IPS-11a (cell line): ENCODE results near the gene VDAC2.
"Not testable (repeated sequence)": the region's sequence is repeated elsewhere in the genome, so short reads cannot be mapped to it uniquely, and the experiment has no call there.

Experiments
- H3K4me3 ChIP-seq: one replicate; pipeline ENCODE4 v1.5.1; 2013; ENCODE audit warnings: low read depth, low read length, control low read depth

The VDAC2 gene

GRCh38 chr10:75210282-75211006, at the start of gene VDAC2:
VDAC2 (plus strand) TSS chr10:75210796; CDS start chr10:75211159, 363 bp downstream.
- H3K4me3 ChIP-seq, result peak within 1 kb of the TSS; percentile 68

- no peak overlapping the region for H3K4me3 ChIP-seq
Measured at GRCh38 chr10:75165684-75166622, 44.6 kb upstream of the VDAC2 start.

GRCh38 chr10:75166623-75166972, 44.0 kb upstream of the VDAC2 start:
- no peak overlapping the region for H3K4me3 ChIP-seq

GRCh38 chr10:75168275-75168674, 42.3 kb upstream of the VDAC2 start:
- no peak overlapping the region for H3K4me3 ChIP-seq

- no peak overlapping the region for H3K4me3 ChIP-seq
Measured at GRCh38 chr10:75170215-75170614, 40.4 kb upstream of the VDAC2 start.

- no peak overlapping the region for H3K4me3 ChIP-seq
Measured at GRCh38 chr10:75175046-75175445, 35.5 kb upstream of the VDAC2 start.

- no peak overlapping the region for H3K4me3 ChIP-seq
Measured at GRCh38 chr10:75176046-75176445, 34.5 kb upstream of the VDAC2 start.

GRCh38 chr10:75176736-75177135, 33.9 kb upstream of the VDAC2 start:
- H3K4me3 ChIP-seq, result no peak overlapping the region

- H3K4me3 ChIP-seq, result no peak overlapping the region
Measured at GRCh38 chr10:75179657-75180177, 30.9 kb upstream of the VDAC2 start.

GRCh38 chr10:75180592-75180991, 30.0 kb upstream of the VDAC2 start:
- no peak overlapping the region for H3K4me3 ChIP-seq

GRCh38 chr10:75181073-75181472, 29.5 kb upstream of the VDAC2 start:
- H3K4me3 ChIP-seq, result no peak overlapping the region

GRCh38 chr10:75186310-75186709, 24.3 kb upstream of the VDAC2 start:
- H3K4me3 ChIP-seq, result no peak overlapping the region

- no peak overlapping the region for H3K4me3 ChIP-seq
Measured at GRCh38 chr10:75187961-75188426, 22.6 kb upstream of the VDAC2 start.

- H3K4me3 ChIP-seq, result not testable (repeated sequence)
Measured at GRCh38 chr10:75188522-75188921, 22.1 kb upstream of the VDAC2 start.

- H3K4me3 ChIP-seq, result no peak overlapping the region
Measured at GRCh38 chr10:75189266-75190096, 21.1 kb upstream of the VDAC2 start.

- no peak overlapping the region for H3K4me3 ChIP-seq
Measured at GRCh38 chr10:75191821-75192568, 18.6 kb upstream of the VDAC2 start.

GRCh38 chr10:75194625-75195024, 16.0 kb upstream of the VDAC2 start:
- not testable (repeated sequence) for H3K4me3 ChIP-seq

GRCh38 chr10:75195035-75195763, 15.4 kb upstream of the VDAC2 start:
- no peak overlapping the region for H3K4me3 ChIP-seq

GRCh38 chr10:75197066-75197465, 13.5 kb upstream of the VDAC2 start:
- H3K4me3 ChIP-seq, result no peak overlapping the region
